MM.1S (cell line): ENCODE measurements around the gene C2orf42.

Experiments used
- CTCF ChIP-seq: fragments of 300-600 bp; sonication (generic); IDR thresholded peaks from 2 replicates; pipeline ENCODE4 v1.5.1; 2016; ENCODE audit warnings: antibody characterized with exemption, low read length, mixed read lengths
- EZH2 ChIP-seq: fragments of 300-600 bp; sonication (generic); optimal IDR thresholded peaks from 2 replicates; pipeline ENCODE3; 2017; ENCODE audit warnings: low read depth, mild to moderate bottlenecking, antibody characterized with exemption, low read length, mixed read lengths

GRCh38 chr2:70214365-70214764 is 23.5 kb upstream of the C2orf42 start:
- TF ChIP-seq CTCF: no peak
- no peak for TF ChIP-seq EZH2
